ENCODE results near the gene BCDIN3D.

BCDIN3D gene

GRCh38 chr12:49842519-49843352 is at the start of gene BCDIN3D:
Gene BCDIN3D (minus strand): TSS chr12:49843106. CDS start chr12:49843087, 19 bp downstream.
- in situ Hi-C loops (cut with HindIII; ENCODE audit: low pct_ligation_motif_present, low sequenced_read_pairs), result no loop called here
- Histone ChIP-seq H3K27me3 (replicated peaks) (no peaks in the 10 kb centered on the region), H3K4me3 (ENCODE audit: low read depth, low read length) (peak within 1 kb of the TSS; percentile 84), H3K36me3 (replicated peaks) (no peaks in the 10 kb centered on the region), H3K27ac (peak within 1 kb of the TSS; percentile 26)
- TF ChIP-seq CTCF (IDR thresholded peaks at IDR 0.05; ENCODE audit: low read depth, low read length, missing control alignments), result no peak
- DNase-seq, result peak; percentile 92

GRCh38 chr12:49892084-49892731 is 49.3 kb upstream of the BCDIN3D start:
- in situ Hi-C loops (cut with HindIII; ENCODE audit: low pct_ligation_motif_present, low sequenced_read_pairs), result no loop called here
- H3K27me3 ChIP-seq (replicated peaks), result peaks cover 21% of the 10 kb centered on the region
- DNase-seq, result no peak
- no peak for TF ChIP-seq CTCF (IDR thresholded peaks at IDR 0.05; ENCODE audit: low read depth, low read length, missing control alignments)
- H3K36me3 ChIP-seq (replicated peaks), result no peaks in the 10 kb centered on the region
- H3K4me3 ChIP-seq (ENCODE audit: low read depth, low read length), result no peak overlapping the region
- H3K27ac ChIP-seq, result no peak overlapping the region

GRCh38 chr12:49891476-49891875 is 48.6 kb upstream of the BCDIN3D start:
- Histone ChIP-seq H3K36me3 (replicated peaks) (no peaks in the 10 kb centered on the region), H3K27me3 (replicated peaks) (peaks cover 25% of the 10 kb centered on the region), H3K27ac (no peak overlapping the region), H3K4me3 (ENCODE audit: low read depth, low read length) (no peak overlapping the region)
- no peak for DNase-seq
- in situ Hi-C loops (cut with HindIII; ENCODE audit: low pct_ligation_motif_present, low sequenced_read_pairs), result no loop called here
- TF ChIP-seq CTCF (IDR thresholded peaks at IDR 0.05; ENCODE audit: low read depth, low read length, missing control alignments), result no peak

- H3K4me3 ChIP-seq (ENCODE audit: low read depth, low read length), result no peak overlapping the region
- DNase-seq, result no peak
- no peak overlapping the region for H3K27ac ChIP-seq
- no peaks in the 10 kb centered on the region for H3K36me3 ChIP-seq (replicated peaks)
- H3K27me3 ChIP-seq (replicated peaks), result peaks cover 27% of the 10 kb centered on the region
- TF ChIP-seq CTCF (IDR thresholded peaks at IDR 0.05; ENCODE audit: low read depth, low read length, missing control alignments), result no peak
- in situ Hi-C loops (cut with HindIII; ENCODE audit: low pct_ligation_motif_present, low sequenced_read_pairs), result no loop called here
Observed at GRCh38 chr12:49891012-49891411, 48.1 kb upstream of the BCDIN3D start.

- in situ Hi-C loops (cut with HindIII; ENCODE audit: low pct_ligation_motif_present, low sequenced_read_pairs), result no loop called here
- H3K4me3 ChIP-seq (ENCODE audit: low read depth, low read length), result no peak overlapping the region
- no peak for DNase-seq
Observed at GRCh38 chr12:49890096-49890461, 47.2 kb upstream of the BCDIN3D start.

More at GRCh38 chr12:49890096-49890461, 47.2 kb upstream of the BCDIN3D start:
- peaks cover 34% of the 10 kb centered on the region for H3K27me3 ChIP-seq (replicated peaks)
- no peak overlapping the region for H3K27ac ChIP-seq
- no peaks in the 10 kb centered on the region for H3K36me3 ChIP-seq (replicated peaks)
- no peak for TF ChIP-seq CTCF (IDR thresholded peaks at IDR 0.05; ENCODE audit: low read depth, low read length, missing control alignments)

All from brain microvascular endothelial cell (primary cell).